AG04449 (cell line): Measurements from ENCODE around the gene DAD1.

Experiments
- CTCF ChIA-PET: fragments of 350-600 bp; formaldehyde crosslinking; extraction: SDS; loops from one replicate; lab custom pipeline; 2021; ENCODE audit warnings: antibody characterized with exemption; lab: Yijun Ruan, JAX
- POLR2A ChIA-PET: fragments of 400-600, 350-600 bp; formaldehyde crosslinking; extraction: SDS; loops from one replicate; lab custom pipeline; 2020; ENCODE audit warnings: antibody characterized with exemption, inconsistent platforms; lab: Yijun Ruan, JAX
- DNase-seq: peaks from one replicate; pipeline ENCODE4 v3.0.0-alpha.2; 2010; ENCODE audit warnings: low read depth, low spot score
- H3K4me3 ChIP-seq: 2 replicates; pipeline ENCODE4 v1.5.1; 2011; ENCODE audit warnings: low read depth, mild to moderate bottlenecking, control low read depth, low read length
- TF ChIP-seq, protein P1 (sequence below): IDR thresholded peaks from one replicate; pipeline ENCODE4 v1.5.1; 2011; ENCODE audit warnings: mild to moderate bottlenecking, moderate library complexity, low read length, control low read depth, inconsistent platforms; ENCODE audit not compliant: insufficient read depth; ENCODE audit errors: missing control alignments

DAD1 gene

DNA sequence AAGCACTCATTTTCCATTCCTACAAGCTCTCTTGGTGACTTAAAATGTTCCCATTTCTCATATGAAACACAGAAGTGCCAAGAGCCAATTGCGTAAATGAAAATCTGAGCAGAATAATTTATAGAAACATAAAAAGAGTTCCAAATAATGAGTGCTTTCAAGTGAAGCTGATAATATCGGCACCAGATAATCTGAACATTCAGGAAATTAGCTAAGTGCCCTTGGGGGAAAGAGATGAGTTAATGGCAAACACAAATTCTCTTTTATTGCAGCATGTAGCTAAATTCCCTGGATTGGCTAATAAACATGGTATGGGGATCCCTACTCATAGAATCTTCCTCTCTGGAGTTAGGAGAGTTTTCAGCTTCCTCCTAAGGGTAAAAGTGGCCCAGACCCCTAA, 46.7 kb downstream of the DAD1 start:
- TF ChIP-seq, protein P1, sequence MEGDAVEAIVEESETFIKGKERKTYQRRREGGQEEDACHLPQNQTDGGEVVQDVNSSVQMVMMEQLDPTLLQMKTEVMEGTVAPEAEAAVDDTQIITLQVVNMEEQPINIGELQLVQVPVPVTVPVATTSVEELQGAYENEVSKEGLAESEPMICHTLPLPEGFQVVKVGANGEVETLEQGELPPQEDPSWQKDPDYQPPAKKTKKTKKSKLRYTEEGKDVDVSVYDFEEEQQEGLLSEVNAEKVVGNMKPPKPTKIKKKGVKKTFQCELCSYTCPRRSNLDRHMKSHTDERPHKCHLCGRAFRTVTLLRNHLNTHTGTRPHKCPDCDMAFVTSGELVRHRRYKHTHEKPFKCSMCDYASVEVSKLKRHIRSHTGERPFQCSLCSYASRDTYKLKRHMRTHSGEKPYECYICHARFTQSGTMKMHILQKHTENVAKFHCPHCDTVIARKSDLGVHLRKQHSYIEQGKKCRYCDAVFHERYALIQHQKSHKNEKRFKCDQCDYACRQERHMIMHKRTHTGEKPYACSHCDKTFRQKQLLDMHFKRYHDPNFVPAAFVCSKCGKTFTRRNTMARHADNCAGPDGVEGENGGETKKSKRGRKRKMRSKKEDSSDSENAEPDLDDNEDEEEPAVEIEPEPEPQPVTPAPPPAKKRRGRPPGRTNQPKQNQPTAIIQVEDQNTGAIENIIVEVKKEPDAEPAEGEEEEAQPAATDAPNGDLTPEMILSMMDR: no peak
- H3K4me3 ChIP-seq: no peak overlapping the region
- no peak for DNase-seq
- ChIA-PET POLR2A (no interaction called here), CTCF (interaction anchor here (1.3 to 3.8 kb wide), 5 partner anchors 9 to 153 kb away, joined by 4 to 32 read pairs (median 10); no protein-coding TSS in a partner anchor)

DNA sequence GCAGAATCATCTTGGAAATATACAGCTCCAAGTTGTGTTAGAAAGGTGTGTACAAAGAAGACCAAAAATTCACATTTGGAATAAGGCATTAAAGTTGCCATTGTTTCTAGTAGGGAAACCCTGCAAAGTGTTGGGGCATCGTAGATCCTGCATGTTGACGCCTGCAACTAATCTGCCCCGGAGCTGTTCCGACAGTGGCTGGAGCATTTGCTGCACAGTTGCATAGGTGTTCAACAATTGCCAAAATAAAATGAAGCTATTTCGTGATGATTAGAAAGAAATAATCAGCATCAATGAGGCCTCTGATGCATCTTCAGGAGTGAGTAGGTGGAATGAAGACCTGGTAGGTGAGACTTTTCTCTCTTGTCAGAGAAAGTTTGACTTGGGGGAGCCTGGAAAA, 47.3 kb downstream of the DAD1 start:
- ChIA-PET POLR2A (no interaction called here), CTCF (interaction anchor here (1.3 to 3.8 kb wide), 6 partner anchors 8 to 152 kb away, joined by 3 to 32 read pairs (median 8); no protein-coding TSS in a partner anchor)
- no peak overlapping the region for H3K4me3 ChIP-seq
- TF ChIP-seq, protein P1: no peak
- no peak for DNase-seq

DNA sequence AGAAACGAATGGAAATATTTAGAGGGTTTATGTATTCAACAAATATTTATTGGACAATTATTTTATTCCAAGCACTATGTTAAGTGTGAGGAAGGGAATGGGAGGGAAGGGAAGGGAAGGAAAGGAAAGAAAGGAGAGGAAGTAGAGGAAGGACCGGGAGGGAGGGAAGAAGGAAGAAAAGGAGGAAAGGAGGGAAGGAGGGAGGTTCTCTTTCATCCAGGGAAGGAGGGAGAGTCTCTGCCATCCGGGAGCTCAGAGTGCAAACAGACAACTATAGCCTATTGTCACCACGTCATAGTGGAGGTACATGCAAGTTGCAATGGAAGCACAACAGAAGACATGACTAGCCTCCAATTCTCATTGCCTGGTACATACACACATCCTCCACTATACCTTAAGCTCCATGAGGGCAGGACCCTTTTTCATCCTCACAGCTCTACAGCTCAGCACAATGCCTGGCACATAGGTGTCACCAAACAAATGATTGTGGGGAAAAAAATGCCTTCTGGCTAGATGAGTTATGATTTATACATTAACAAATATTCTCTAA, 48.1 kb downstream of the DAD1 start:
- no peak for DNase-seq
- TF ChIP-seq, protein P1: no peak
- CTCF ChIA-PET: interaction anchor here (1.5 to 3.8 kb wide), 5 partner anchors 11 to 151 kb away, joined by 3 to 32 read pairs (median 5); no protein-coding TSS in a partner anchor
- H3K4me3 ChIP-seq: no peak overlapping the region
- POLR2A ChIA-PET: no interaction called here

DNA sequence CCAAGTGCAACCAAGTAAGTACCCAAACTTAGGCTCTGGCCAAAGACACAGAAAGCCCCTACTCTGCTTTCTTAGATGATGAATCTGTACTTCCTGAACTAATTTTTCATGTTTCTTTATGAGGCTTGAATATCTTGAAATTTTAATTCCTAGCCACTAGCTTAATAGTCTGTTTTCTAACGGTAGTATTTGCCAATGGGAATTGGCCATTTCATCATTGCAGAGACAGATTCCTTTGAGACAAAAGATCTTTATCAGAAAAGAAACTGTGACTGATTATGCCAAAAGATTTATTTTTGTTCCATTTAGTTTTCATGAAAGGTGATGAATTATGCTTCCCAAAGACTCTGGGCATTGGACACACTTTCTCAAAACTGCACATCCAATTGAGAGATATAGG, 48.7 kb downstream of the DAD1 start:
- TF ChIP-seq, protein P1: no peak
- CTCF ChIA-PET: interaction anchor here (1.5 to 3.8 kb wide), 6 partner anchors 11 to 339 kb away, joined by 3 to 32 read pairs (median 5); no protein-coding TSS in a partner anchor
- DNase-seq: no peak
- no peak overlapping the region for H3K4me3 ChIP-seq
- POLR2A ChIA-PET: no interaction called here

DNA sequence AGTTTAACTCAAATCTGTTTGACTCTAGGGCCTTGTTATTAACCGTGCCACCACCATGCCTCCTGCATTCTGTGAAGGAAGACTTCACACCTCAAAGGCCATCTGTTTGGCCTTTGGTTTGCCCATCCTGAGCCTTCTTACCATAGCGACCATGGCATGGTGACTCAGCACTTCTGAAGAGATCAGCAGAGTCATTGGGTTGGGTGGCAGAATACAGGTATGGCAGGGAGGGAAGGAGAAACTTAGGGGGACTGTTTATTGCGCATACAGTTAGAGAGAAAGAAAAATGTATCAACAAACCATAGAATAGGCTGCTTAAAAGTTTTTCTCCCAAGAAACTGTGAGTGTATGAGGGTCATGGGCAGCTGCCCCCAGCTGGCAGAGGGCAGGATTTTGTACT, 49.2 kb downstream of the DAD1 start:
- ChIA-PET CTCF (interaction anchor here (0.6 to 3.8 kb wide), 8 partner anchors 12 to 447 kb away, joined by 3 to 32 read pairs (median 4); no protein-coding TSS in a partner anchor), POLR2A (no interaction called here)
- TF ChIP-seq, protein P1: no peak

DNA sequence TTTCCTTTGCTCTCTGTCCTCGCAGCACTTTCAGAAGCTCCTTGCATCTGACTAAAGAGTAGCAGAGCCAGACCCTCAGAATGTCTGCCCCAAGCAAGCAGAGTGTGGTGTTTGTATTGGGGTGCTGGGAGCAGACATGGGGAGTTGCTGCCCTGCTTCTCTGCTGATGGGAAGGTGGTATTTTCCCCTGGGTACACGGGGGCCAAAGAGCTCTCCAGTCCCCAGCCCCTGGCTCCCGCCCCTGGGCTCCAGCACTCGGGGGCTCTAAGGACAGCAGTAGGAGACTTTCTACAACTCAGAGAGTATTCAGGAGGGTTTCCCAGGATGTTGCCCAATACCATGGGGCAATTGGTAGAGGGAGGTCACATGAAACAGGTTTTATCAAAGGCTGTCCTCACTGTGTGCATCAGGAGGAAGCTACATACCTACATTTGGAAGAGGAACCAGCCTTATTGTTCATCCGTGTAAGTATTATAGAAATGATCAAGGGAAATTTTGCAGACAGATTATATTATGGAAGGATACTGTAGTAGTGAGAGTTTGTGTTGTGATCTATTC, 50.3 kb downstream of the DAD1 start:
- POLR2A ChIA-PET: no interaction called here
- CTCF ChIA-PET: interaction anchor here (1.1 to 2.4 kb wide), 8 partner anchors 8 to 448 kb away, joined by 3 to 14 read pairs (median 5); no protein-coding TSS in a partner anchor
- TF ChIP-seq, protein P1: no peak
- DNase-seq: no peak
- no peak overlapping the region for H3K4me3 ChIP-seq

More for the DNA sequence above, 49.2 kb downstream of the DAD1 start:
- DNase-seq: no peak
- no peak overlapping the region for H3K4me3 ChIP-seq
